ENCODE measurements around the gene RNF181.

Gene RNF181

GRCh38 chr2:85604568-85605339 lies 9.2 kb downstream of the RNF181 start:
- ChIA-PET POLR2A (interaction anchor here (1.1 to 2.8 kb wide), 4 partner anchors 9 to 186 kb away, joined by 3 to 11 read pairs (median 6); partner anchors contain the start of genes MAT2A, RNF181 and SH2D6), CTCF (interaction anchor here (0.8 to 3.2 kb wide), 10 partner anchors 9 to 184 kb away, joined by 3 to 15 read pairs (median 4); partner anchors contain the start of genes MAT2A and RNF181)
- no peak overlapping the region; the same call in 1 of the 2 replicates for H3K4me3 ChIP-seq (ENCODE audit: low read depth, low read length)
- no peak for TF ChIP-seq CTCF (IDR thresholded peaks at IDR 0.05; ENCODE audit: insufficient read depth, low read length, missing control alignments)
- no peak for DNase-seq (ENCODE audit: low read depth, low spot score)

GRCh38 chr2:85605406-85606115 lies 10.0 kb downstream of the RNF181 start:
- ChIA-PET POLR2A (interaction anchor here (0.6 to 2.8 kb wide), 6 partner anchors 10 to 187 kb away, joined by 3 to 11 read pairs (median 4); partner anchors contain the start of genes MAT2A, RNF181 and SH2D6), CTCF (interaction anchor here (0.8 to 3.2 kb wide), 8 partner anchors 10 to 185 kb away, joined by 3 to 15 read pairs (median 6); partner anchors contain the start of genes MAT2A and RNF181)
- H3K4me3 ChIP-seq (ENCODE audit: low read depth, low read length), result no peak overlapping the region
- peak; percentile 70 for DNase-seq (ENCODE audit: low read depth, low spot score)
- TF ChIP-seq CTCF (IDR thresholded peaks at IDR 0.05; ENCODE audit: insufficient read depth, low read length, missing control alignments), result no peak

GRCh38 chr2:85606116-85606455 lies 10.5 kb downstream of the RNF181 start:
- CTCF ChIA-PET, result interaction anchor here (2.2 to 3.2 kb wide), 4 partner anchors 10 to 186 kb away, joined by 8 to 15 read pairs (median 11); partner anchors contain the start of gene RNF181

GRCh38 chr2:85607268-85608215 lies 12.0 kb downstream of the RNF181 start:
- TF ChIP-seq CTCF (IDR thresholded peaks at IDR 0.05; ENCODE audit: insufficient read depth, low read length, missing control alignments), result no peak
- ChIA-PET CTCF (interaction anchor here (1.8 to 3.2 kb wide), 2 partner anchors 29 to 41 kb away, joined by 6 to 15 read pairs; no protein-coding TSS in a partner anchor), POLR2A (no interaction called here)
- no peak for DNase-seq (ENCODE audit: low read depth, low spot score)
- no peak overlapping the region for H3K4me3 ChIP-seq (ENCODE audit: low read depth, low read length)

More at GRCh38 chr2:85606116-85606455, 10.5 kb downstream of the RNF181 start:
- POLR2A ChIA-PET, result interaction anchor here (0.6 to 2.8 kb wide), 5 partner anchors 11 to 155 kb away, joined by 3 to 11 read pairs (median 4); partner anchors contain the start of genes MAT2A and RNF181
- no peak overlapping the region for H3K4me3 ChIP-seq (ENCODE audit: low read depth, low read length)
- DNase-seq (ENCODE audit: low read depth, low spot score), result no peak
- no peak for TF ChIP-seq CTCF (IDR thresholded peaks at IDR 0.05; ENCODE audit: insufficient read depth, low read length, missing control alignments)

GRCh38 chr2:85611217-85611704 lies 15.7 kb downstream of the RNF181 start:
- peak overlapping the region; percentile 83 for H3K4me3 ChIP-seq (ENCODE audit: low read depth, low read length)
- ChIA-PET CTCF (interaction anchor here (1.1 kb wide), 1 partner anchor 26 kb away, joined by 4 read pairs; no protein-coding TSS in a partner anchor), POLR2A (interaction anchor here (0.7 to 1.3 kb wide), 6 partner anchors 8 to 503 kb away, joined by 3 to 5 read pairs (median 4); partner anchors contain the start of genes RNF181 and TMEM150A)
- TF ChIP-seq CTCF (IDR thresholded peaks at IDR 0.05; ENCODE audit: insufficient read depth, low read length, missing control alignments), result no peak
- DNase-seq (ENCODE audit: low read depth, low spot score), result no peak

Data from AG04449 (cell line).